OCI-LY3 (cell line): ENCODE measurements around the gene RETREG2.

Source experiments
- CTCF ChIP-seq: fragments of 200-600, 300-600 bp; sonication (generic); IDR thresholded peaks from 2 replicates; pipeline ENCODE4 v1.5.1; 2014; ENCODE audit warnings: antibody characterized with exemption, low read length, low read depth
- EZH2phosphoT487 ChIP-seq: fragments of 200-600 bp; shearing (Covaris generic); IDR thresholded peaks from 2 replicates; pipeline ENCODE4 v1.6.1; 2018; ENCODE audit warnings: antibody characterized with exemption, mixed run types, low read depth

GRCh38 chr2:219161097-219161496 lies 17.0 kb upstream of the RETREG2 start:
- TF ChIP-seq EZH2phosphoT487 (no peak), CTCF (no peak)
